ENCODE measurements around the gene ANO1. TPM values are rescaled to one million over a fixed set of nuclear protein-coding genes. Genes with fewer than 3 reads are reported as not detected.

Gene ANO1
- total RNA-seq, 1 experiment from 2014 or later, result not detected

DNA sequence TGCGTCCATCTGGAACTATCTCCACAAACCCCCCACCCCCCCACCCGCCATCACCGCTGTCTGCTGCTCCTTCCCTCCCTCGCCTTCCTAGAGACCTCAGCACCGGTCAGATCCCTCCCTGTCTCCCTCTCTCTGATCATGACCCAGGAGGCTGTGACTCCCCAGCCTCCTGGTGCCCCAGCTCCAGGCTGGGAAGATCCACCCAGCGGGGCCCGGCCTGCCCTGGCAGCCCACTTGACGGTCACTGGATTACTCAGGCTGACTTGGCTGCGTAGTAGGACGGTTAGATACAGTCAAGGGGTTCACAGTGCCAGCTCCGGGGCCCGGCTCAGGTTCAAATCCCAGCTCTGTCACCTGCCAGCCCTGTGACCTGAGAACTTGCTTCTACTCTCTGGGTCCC is 59.3 kb downstream of the ANO1 start:
- no peak for DNase-seq (ENCODE audit: low read depth)

DNA sequence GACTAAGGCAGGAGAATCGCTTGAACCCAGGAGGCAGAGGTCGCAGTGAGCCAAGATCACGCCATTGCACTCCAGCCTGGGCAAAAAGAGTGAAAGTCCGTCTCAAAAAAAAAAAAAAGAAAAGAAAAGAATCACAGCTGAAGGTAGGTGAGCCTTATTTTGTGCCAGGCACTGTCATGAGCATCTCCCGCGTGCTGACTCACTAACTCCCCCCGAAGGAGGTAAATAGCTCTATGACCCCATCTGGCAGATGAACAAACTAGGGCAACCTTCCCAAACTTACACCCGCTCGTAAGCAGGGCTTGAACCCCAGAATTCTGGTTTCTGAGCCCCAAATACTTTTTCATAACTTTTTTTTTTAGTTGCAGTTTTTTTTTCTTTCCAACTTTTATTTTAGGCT is 60.3 kb downstream of the ANO1 start:
- DNase-seq (ENCODE audit: low read depth), result no peak

DNA sequence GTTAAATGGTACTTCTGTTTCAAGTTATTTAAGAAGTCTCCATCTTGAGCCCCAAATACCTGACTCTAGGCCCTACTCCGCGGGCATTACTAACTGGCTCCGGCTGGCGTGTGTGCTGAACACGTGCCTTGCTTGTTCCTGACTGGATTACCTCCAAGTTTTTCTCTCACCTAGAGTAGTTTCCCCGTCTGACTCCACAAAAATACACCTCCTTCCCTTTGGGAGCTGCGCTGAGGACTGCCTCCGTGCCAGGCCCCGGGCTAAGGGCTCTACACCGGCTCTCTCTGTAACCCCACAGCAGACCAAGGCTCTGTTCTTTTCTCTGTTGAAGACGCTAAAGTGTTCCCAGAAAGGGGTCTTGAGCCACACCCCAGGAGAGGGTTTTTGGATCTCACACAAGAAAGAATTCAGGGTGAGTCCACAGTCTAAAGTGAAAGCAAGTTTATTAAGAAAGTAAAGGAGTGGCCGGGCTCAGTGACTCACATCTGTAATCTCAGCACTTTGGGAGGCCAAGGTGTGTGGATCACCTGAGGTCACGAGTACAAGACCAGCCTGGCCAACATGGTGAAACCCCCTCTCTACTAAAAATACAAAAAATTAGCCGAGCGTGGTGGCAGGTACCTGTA is 61.8 kb downstream of the ANO1 start:
- no peak for DNase-seq (ENCODE audit: low read depth)

DNA sequence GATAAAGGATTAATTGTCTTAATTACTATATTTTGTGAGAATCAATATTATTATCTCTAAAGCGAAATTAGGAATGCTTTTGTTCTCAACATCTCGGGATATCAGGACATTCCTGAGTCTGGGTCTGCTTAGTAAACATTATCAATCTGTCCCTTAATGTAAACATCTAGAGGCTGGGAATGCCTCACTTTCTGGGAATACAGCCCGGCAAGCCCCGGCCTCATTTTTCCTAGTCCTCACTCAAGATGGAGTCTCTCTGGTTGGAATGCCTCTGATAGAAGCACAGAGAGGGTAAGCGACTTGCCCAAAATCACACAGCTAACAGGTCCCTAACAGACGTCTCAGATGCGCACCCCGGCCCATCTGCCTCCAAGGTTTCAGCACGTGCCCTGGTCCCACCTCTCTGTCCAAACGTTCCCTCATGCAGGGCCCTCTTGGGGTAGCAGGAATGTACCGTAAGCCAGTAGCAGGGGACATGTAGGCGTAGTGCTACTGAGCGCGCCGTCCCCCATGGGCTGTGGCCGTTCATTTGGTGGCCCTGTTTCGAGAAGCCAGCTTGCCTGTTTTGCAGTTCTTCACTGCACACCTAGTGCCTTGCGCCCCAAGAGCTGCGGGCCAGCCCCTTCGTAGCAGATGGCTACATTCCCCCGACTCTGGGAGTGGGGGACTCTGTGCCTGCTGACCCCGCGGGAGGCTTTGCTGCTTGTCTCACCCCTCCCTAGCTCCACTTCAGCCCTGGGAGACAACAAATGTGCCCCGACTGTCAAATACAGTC is 62.8 kb downstream of the ANO1 start:
- DNase-seq (ENCODE audit: low read depth), result no peak

DNA sequence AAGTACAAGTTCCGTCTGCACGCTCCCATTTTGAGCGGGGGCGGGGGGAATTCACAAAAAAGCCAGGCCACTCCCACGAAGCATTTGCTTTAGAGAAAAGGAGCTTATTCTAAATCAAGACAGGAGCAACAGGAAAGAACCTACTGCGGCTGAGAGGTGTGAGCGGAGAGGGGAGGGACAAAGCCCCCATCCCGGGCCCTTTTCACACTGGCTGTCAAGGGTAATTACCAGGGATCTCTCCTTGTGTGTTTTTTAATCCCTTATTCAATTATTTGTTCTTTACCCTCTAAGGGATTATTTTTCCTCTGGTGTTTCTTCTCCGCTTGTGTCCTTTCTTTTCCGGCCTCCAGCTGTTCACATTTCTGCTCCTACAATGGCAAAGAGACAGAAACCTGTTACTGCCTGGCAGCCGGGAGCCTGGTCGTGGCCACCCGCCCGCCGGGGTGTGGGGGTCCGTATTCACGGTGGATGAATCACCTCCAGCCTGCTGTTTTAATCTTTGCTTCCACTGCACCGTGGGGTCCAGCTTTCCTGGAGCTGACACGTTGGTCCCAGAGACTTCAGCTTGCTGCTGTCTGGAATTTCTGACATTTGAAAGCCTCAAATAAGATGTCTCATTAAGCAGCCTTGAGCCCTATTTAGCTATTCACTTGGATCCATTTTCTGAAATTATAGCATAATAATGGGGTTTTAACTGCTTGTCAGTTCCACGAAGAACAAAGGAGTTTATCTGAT is 63.5 kb downstream of the ANO1 start:
- DNase-seq (ENCODE audit: low read depth), result no peak

DNA sequence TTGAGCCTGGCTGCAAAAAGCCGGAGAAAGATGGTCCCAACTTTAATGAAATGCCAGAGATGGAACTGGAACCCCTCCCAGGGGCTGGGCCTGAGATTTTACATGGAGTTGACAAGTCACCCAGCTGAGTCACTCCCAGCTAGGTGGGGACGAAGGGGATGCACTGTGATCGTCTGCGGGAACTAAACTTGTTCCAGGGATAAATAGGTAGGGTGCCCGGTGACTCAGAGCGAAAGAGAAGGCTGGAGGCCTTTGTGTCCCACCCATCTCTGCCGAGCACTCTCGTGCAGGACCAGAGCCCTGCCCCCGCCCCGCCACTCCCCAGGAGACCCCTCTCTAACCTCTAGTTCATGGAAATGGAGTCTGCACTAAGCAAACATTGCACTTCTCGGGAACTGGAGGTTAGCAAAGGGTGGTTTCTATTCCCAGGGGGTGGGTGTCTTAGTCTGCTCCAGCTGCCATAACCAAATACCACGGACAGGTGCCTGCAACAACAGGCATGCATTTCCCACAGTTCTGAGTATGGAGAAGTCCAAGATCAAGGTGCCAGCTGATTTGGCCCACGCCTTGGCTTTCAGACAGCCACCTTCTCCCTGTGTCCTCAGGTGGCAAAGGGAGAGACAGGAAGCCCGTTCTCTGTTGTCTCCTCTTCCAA is 64.2 kb downstream of the ANO1 start:
- peak; percentile 21 for DNase-seq (ENCODE audit: low read depth)

DNA sequence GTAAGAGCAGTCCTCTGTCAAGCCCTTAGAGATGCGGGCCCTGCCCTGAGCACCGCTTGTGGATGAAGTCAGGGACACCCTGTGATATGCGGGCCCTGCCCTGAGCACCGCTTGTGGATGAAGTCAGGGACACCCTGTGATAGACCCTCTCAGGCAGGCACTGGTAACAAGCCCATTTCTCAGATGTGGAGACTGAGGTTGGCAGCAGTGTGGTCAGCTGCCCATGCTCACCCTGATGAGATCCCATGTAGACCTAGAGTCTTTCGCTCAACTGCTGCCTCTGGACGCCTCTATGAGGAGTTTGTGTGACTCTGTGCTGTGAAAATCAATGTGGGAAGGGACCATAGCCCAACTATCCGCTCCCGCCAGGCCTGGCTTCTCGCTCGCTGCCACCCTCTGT is 66.1 kb downstream of the ANO1 start:
- DNase-seq (ENCODE audit: low read depth), result no peak

DNA sequence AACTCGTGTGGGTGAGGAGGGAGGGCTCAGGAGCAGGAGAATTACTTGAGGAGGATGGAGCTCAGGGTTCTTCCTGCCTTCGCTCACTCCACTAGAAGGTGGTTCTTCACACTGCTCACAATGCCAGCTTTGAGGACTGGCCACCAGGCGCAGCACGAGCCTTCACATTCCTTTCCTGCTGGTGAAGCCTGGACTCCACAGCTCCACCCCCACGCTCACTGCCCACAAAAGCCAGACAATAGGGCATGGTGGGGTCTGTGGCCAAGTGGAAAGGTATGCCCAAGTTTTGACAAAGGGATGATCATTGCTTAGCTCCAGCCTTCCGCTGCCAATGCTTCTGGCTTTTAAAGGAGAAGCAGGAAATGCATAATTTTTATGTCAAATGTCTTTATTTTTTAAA is 67.0 kb downstream of the ANO1 start:
- no peak for DNase-seq (ENCODE audit: low read depth)

DNA sequence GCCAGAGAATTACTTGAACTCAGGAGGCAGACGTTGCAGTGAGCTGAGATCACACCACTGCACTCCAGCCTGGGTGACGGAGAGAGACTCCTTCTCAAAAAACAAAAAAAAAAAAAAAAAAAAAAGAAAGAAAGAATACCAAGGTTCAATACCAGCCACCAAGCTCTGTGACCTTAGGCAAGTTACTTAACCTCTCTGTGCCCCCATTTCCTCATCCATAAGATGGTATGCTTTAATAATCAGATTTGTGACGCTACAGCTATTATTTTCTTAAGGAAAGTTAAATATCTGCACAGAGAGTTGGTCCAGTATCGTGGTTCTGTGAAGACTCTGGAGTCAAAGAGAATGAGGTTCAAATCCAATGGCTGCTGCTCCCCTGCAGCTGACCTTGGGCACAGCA is 67.7 kb downstream of the ANO1 start:
- no peak for DNase-seq (ENCODE audit: low read depth)

DNA sequence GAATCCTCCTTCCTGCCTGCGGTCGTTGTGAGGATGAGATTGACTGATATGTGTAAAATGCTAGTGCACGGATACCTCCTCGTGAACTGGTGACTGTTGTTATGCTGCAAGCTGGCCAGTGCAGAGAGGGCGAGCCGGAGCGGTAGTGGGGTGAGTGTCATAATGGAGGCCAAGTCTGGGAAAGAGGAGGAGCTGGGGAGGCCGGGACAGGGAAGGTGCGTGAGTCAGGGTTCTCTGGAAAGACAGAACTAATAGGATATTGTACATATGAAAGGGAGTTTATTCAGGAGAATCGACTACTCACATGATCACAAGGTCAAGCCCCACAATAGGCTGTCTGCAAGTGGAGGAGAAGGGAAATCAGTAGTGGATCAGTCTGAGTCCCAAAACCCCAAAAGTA is 68.2 kb downstream of the ANO1 start:
- no peak for DNase-seq (ENCODE audit: low read depth)

DNA sequence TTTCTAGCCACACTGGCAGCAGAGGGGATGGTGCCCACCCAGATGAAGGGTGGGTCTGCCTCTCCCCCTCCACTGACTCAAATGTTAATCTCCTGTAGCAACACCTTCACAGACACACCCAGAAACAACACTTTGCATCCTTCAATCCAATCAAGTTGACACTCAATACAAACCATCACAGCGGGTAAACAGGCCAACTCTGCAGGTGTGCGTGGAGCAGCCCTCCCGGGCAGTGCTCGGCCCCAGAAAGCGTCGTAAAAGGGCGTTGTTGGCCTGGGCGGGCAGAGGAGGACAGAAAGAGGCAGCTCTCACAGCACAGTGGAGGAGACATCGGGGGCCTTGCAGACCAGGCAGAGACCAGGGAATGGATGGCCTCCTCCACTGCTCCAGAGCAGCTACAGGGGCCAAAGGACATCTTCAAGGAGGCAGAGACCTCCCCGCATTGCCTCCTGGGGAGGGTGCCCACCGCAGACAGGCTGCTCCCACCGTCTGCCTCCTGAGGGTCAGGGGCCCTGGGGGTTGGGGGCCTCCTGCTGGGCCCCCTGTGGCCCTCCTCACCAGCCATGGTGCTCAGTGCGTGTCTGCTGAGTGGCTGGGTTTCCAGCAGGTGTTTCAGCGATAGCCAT is 68.9 kb downstream of the ANO1 start:
- no peak for DNase-seq (ENCODE audit: low read depth)

DNA sequence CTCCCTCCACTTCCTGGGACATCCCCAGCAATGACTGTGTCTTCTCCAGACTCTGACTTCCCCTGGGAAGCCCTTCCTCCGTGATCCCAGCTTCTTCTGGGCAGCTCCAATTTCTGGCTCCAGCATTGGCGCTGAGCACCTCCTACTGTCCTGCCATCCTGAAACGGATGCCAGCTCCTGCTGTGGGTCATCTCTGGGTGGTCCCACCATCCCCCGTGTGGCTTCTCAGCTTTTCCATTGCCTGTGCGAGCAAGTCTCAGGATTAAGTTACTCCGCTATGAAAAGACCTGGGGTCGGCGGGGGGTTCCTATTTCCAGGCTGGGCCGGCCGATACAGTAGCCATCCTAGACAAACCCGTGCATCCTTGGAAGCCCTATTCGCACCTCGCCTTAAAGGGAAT is 69.6 kb downstream of the ANO1 start:
- no peak for DNase-seq (ENCODE audit: low read depth)

DNA sequence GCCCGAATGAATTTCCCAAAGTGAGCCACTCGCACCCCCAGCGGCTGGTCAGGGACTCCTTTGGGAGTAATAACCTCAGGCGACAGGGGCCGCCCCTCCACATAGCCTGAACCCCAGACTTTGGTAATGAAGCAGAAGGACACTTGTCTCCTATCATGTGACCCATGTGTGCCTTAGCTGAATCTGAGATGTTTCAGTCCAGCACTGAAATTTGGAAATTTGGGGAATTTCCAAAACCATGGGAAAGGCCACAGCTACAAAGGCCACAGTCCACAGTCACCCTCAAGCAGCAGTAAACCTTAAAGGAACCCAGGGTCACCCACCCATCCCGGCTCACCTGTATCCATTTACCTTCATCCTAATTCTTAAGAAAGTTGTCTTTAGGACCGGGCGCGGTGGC is 73.6 kb downstream of the ANO1 start:
- DNase-seq (ENCODE audit: low read depth), result no peak

DNA sequence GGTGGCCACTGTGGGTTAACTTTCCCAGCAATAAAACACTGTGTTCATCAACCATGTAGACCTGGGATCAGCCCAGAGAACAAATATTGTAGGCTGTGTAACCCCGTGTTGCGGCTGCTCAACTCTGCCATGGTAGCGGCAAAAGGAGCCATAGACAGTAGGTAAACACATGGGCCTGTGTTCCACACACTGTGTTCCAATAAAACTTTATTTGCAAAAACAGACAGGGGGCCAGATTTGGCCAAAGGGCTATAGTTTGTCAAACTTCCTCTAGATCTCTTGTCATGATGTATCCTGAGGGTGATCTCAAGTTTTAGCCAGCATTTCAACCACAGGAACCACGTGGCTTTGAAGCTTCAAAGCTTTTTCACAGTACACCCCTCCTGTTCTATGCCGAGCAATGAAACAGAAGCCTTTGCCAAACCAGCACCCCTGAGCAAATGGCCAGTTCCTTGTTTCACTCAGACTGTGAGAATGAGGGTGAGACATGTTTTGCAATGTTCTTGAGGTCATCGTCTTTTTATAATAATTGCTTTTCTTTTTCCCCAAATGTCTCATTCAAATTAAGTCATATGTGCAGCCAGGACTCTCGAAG is 75.1 kb downstream of the ANO1 start:
- no peak for DNase-seq (ENCODE audit: low read depth)

DNA sequence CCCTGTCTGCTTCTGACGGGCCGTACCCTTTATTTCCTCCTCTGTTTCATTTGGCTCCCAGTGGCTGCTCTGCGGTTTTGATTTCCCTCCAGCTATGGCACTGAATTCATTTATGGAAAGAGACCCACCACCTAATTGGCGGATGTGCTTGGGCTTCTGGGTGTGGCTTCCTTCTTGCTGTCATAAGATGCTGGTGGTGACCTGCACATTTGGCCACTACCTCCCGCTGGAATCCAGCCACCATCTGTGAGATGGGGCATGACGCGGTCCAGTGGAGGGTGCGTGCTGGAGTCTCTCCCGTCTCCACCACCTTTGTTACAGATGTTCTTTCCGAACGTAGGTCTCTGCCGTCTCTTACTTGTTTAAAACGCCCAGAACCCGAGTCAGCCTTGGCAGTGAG is 77.3 kb downstream of the ANO1 start:
- no peak for DNase-seq (ENCODE audit: low read depth)

DNA sequence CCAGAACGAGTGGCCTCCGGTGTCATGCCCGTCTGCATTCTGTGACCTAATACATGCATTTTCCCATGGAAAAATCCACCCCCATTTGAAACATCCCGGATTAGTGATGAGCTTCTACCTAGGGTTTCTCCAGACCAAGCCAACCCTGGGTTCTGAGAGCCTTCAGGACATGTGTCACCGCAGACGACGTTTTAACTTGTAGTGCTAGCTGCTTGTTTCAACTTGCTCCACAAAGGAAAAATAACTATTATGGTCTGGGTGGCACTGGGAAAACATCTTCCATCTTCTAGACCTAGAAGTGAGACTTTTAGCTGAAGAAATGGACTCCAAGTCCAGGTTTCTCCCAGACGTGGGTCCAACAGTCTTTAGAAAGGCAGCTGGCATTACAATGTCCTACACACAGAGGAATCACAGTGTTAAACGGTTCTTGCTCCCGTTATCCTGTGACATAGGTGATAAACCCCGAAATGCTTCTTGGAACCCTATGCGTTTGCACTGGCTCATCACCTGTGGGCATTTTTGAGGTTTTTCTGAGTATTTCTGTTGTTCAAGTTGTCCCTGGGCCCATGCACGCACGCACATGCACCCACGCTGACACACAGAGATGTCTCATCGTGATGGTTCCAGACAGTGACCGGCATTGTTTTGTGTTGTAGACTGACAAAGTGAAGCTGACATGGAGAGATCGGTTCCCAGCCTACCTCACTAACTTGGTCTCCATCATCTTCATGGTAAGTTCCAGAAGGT is 78.3 kb downstream of the ANO1 start:
- DNase-seq (ENCODE audit: low read depth), result no peak

DNA sequence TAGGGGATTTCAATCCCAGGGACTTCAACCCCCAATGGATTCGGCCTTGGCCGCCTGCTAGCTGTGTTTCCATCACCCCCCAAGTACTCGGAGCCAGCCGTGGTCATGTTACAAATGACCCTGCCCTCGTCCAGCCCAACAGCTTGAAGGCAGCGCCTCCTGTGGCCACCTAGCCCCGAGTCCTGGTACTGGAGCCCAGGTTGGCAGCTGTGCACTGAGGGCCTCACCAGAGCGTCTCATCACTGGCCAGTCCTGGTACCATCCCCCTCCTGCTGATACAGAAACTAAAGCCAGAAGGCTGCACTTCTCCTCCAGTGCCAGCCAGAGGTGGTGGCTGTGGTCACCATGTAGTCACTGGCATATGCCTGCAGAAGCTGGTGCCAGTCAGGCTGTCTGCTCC is 80.1 kb downstream of the ANO1 start:
- DNase-seq (ENCODE audit: low read depth), result peak; percentile 29

DNA sequence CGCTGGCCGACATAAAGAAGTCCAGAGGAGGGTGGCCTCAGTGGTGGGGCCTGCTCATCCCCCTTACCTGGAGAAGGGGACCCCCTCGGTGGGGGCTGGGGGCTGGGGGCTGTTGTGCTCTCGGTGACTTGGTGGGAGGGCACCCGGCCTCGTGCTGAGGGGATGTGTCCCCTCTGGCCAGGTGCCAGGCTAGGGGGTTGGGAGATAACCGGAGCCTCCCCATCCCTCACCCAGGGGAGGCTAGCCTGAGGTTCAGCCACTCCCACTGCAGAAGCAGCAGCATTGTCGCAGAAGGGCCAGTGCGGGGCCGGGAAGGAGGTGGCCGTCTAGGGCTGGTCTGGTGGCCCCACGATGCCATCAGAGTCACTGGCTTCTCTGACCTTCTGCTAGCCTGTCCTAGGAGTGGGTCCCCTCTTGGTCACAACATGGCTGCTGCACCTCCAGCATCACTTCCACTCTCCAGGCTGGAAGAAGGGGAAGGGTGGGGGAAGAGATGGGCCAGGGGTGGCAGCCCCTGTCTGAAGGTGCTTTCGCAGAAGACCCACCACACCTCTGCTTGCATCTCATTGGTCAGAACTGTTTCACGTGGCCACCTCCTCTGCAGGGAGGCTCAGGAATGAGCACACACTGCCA is 80.8 kb downstream of the ANO1 start:
- DNase-seq (ENCODE audit: low read depth), result no peak

DNA sequence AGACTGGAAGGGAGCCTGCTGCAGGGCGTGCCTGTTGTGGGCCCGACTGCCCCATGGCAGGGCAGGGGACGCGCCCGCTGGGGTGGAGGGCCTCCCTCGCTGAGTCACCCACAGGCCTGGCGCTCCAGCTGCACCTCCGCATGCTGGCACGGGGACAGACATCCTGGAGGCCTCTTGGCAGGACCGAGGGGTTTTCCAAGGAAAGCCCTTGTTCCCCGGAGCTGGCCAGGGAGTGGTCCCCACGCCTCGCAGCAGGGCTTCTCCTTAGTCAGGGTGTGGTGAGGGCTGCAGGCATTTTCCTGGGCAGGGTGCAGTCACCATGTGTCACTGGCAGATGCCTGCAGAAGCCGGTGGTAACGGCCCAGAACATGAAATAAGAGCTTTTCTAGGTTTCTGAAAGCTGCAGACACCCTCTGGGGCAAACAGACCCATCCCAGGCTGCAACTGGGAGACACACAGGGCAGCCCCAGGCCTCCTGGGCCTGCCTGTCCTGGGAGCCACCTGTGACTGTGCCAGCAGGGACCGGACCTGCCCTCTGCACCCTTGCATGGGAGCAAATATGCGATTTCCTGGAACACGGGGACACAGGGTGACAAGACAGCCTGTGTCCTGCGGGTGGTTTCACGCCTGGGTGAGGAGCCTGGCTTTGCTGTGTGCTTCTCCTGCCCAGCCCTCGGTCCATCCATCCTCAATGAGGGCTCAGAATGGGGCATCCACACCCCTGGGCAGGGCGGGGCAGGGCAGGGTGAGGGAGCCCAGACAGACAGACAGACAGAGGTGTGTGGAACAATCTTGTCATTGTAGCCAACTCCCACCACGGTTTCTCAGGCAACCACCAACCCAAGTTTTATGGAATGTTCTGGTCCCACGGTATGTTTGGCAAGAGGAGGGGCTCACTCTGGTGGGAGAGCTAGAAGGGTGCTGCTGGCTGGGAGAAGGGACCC is 81.8 kb downstream of the ANO1 start:
- peak; percentile 41 for DNase-seq (ENCODE audit: low read depth)
